ENCODE data around the gene PIK3C2B. TPM values are rescaled to one million over a fixed set of nuclear protein-coding genes. Genes with fewer than 3 reads are reported as not detected.
A peak's percentile ranks its signal among the peaks of the same experiment; 100 is the strongest.

Gene PIK3C2B
- total RNA-seq, 2 experiments from 2014 or later: 61.0 to 65.4 TPM

GRCh38 chr1:204463125-204464060, 31.2 kb downstream of the PIK3C2B start:
- no peaks in the 10 kb centered on the region for H3K27me3 Mint-ChIP-seq (ENCODE audit: low read depth)
- no peak overlapping the region for H3K27ac Mint-ChIP-seq
- no peaks in the 10 kb centered on the region for H3K9me3 Mint-ChIP-seq
- CTCF ChIA-PET: interaction anchor here (0.8 to 8.8 kb wide), 6 partner anchors 10 to 33 kb away, joined by 3 to 52 read pairs (median 6); no protein-coding TSS in a partner anchor
- intact Hi-C loops (cut with micrococcal nuclease): loop anchor here (1.0 to 2.0 kb wide), 3 partner anchors 10 to 31 kb away; partner anchors contain the start of gene PIK3C2B
- no peak overlapping the region for H3K4me3 Mint-ChIP-seq
- H3K36me3 Mint-ChIP-seq (ENCODE audit: low read depth): peaks cover 34% of the 10 kb centered on the region
- no peak for DNase-seq
- H3K4me1 Mint-ChIP-seq (ENCODE audit: low read depth): peaks cover 60% of the 10 kb centered on the region

DNA sequence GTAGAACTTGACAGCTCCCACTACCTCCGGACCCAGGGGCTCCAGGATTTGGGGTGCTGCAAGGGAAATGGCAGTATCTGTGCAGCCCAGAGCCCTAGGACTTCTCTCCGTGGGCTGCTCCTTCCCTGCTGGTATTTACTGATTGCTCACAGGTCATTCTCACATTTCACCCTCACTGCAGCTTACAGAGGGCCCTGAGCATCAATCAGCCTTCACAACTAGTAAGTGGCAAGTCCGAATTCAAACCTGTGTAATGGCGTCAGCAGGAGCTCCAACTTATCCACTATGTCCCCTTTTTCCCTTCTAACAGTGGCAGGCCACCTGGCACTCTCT, 32.4 kb downstream of the PIK3C2B start:
- Mint-ChIP-seq H3K36me3 (ENCODE audit: low read depth) (peaks cover 37% of the 10 kb centered on the region), H3K27me3 (ENCODE audit: low read depth) (no peaks in the 10 kb centered on the region), H3K4me1 (ENCODE audit: low read depth) (peaks cover 60% of the 10 kb centered on the region), H3K4me3 (no peak overlapping the region), H3K27ac (no peak overlapping the region), H3K9me3 (no peaks in the 10 kb centered on the region)
- CTCF ChIA-PET: interaction anchor here (0.9 to 8.8 kb wide), 5 partner anchors 9 to 41 kb away, joined by 3 to 52 read pairs (median 4); no protein-coding TSS in a partner anchor
- intact Hi-C loops (cut with micrococcal nuclease): no loop called here
- DNase-seq: no peak

DNA sequence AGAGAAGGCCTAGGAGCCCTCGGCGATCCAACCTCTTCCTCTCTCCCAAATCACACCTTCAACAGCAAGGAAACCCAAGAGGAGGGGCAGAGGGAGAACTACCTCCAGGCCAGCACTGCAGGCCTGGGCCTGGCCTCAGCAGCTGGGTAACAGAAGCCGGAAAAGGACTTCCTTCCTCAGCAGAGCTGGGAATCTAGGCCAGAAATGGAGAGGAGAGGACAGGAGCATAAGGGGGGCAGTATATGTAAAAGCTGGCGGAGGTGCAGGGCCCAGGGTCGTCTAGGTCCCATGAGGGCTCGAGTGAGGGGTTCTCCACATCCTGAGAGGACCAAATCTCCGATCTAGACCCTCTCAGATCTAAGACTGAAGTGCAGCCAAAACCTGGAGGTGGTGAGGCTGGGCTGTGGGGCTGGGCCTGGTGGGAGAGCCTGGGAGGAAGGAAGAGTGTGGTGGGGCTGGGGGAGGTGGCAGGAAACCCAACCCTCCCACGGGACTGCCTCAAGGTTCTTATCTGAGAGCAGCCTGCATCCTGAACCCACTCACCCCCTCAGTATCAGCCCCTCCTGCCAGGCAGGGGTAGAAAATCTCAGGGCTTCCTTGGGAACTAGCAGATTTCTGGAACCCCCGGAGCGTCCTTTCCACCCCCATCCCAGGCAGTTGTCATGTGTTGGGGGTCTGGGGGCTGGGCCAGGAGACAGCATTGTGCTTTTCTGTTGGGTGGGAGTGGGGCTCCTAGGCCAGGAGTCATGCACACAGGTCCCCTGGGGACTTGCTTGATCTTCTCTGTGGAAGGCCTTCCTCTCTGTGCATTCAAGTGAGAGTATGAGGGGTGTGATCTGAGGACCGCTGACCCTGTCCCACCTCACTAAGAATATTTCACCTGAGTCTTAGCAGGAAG, 33.0 kb downstream of the PIK3C2B start:
- CTCF ChIA-PET: interaction anchor here (0.9 to 8.8 kb wide), 5 partner anchors 8 to 42 kb away, joined by 3 to 52 read pairs (median 4); no protein-coding TSS in a partner anchor
- H3K4me3 Mint-ChIP-seq: no peak overlapping the region
- no peak for DNase-seq

DNA sequence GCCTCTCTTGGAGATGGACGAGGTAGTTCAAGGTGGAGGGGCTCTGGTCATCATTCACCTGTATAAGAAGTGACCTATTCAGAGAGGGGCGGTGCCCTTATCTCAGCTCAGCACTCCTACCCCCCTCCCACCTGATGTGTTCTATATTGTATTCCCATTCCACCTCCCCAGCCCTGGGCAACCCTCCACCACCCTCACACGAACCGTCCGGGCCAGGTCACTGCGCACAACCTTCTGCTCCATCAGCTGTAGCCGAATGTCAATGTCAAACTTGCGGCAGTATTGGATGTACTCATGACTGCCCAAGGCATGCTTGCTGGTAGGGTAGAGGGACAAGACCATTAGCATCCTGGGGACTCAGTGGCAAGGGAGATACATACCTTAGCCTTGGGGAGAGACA, 34.3 kb downstream of the PIK3C2B start:
- Mint-ChIP-seq H3K36me3 (ENCODE audit: low read depth) (peaks cover 38% of the 10 kb centered on the region), H3K27me3 (ENCODE audit: low read depth) (no peaks in the 10 kb centered on the region), H3K27ac (no peak overlapping the region), H3K4me3 (no peak overlapping the region), H3K4me1 (ENCODE audit: low read depth) (peaks cover 49% of the 10 kb centered on the region), H3K9me3 (no peaks in the 10 kb centered on the region)
- CTCF ChIA-PET: interaction anchor here (0.6 to 8.8 kb wide), 2 partner anchors 13 to 1002 kb away, joined by 3 to 52 read pairs; no protein-coding TSS in a partner anchor
- no peak for DNase-seq
- intact Hi-C loops (cut with micrococcal nuclease): no loop called here

More for the DNA sequence above, 33.0 kb downstream of the PIK3C2B start:
- H3K4me1 Mint-ChIP-seq (ENCODE audit: low read depth): peaks cover 60% of the 10 kb centered on the region
- peaks cover 37% of the 10 kb centered on the region for H3K36me3 Mint-ChIP-seq (ENCODE audit: low read depth)
- H3K27ac Mint-ChIP-seq: peak overlapping the region; percentile 26
- H3K9me3 Mint-ChIP-seq: no peaks in the 10 kb centered on the region
- H3K27me3 Mint-ChIP-seq (ENCODE audit: low read depth): no peaks in the 10 kb centered on the region
- intact Hi-C loops (cut with micrococcal nuclease): no loop called here

DNA sequence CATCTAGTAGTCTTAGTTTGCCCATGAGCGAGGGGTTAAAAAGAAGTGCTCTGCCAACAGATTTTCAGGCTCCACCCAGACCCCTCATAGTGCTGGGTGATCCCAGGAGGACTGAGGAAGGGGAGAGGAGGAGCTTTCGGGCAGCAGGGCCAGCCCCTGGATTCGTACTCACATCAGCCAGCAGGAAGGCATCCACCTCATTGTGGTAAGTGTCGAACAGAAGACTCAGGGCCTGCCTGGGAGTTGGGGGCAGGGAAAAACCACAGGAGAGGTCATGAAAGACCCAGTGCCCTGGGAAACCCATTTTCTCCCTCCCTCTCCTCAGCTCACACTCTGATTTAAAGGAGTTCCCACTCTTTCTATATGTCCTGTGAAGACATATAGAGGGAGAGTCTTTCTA, 34.9 kb downstream of the PIK3C2B start:
- DNase-seq: no peak
- no peaks in the 10 kb centered on the region for H3K27me3 Mint-ChIP-seq (ENCODE audit: low read depth)
- H3K4me1 Mint-ChIP-seq (ENCODE audit: low read depth): peaks cover 43% of the 10 kb centered on the region
- H3K4me3 Mint-ChIP-seq: no peak overlapping the region
- H3K36me3 Mint-ChIP-seq (ENCODE audit: low read depth): peaks cover 38% of the 10 kb centered on the region
- intact Hi-C loops (cut with micrococcal nuclease): no loop called here
- CTCF ChIA-PET: interaction anchor here (8.8 kb wide), 1 partner anchor 12 kb away, joined by 52 read pairs; no protein-coding TSS in a partner anchor
- no peaks in the 10 kb centered on the region for H3K9me3 Mint-ChIP-seq
- H3K27ac Mint-ChIP-seq: no peak overlapping the region

DNA sequence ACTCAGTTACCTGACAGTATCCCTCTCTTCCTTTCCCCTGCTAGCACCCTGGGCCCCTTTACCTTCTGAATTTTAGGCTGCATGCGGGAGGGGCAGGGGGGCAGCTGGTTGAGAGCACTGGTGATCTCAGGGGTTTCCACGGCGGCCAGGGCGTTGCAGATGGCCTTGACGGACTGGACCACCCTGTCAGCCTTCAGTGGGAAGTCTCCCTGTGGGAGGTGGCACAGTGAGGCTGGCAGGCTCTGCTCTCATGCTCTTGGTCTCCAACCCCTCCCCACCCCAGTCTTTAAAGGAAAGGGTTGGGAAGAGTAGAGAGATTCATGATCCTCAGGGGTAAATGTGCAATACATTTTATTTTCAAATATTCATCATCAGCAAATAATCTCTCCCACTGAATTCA, 36.9 kb downstream of the PIK3C2B start:
- Mint-ChIP-seq H3K27me3 (ENCODE audit: low read depth) (no peaks in the 10 kb centered on the region), H3K9me3 (no peaks in the 10 kb centered on the region), H3K27ac (peak overlapping the region; percentile 39), H3K4me1 (ENCODE audit: low read depth) (peaks cover 33% of the 10 kb centered on the region), H3K36me3 (ENCODE audit: low read depth) (peaks cover 37% of the 10 kb centered on the region), H3K4me3 (no peak overlapping the region)
- intact Hi-C loops (cut with micrococcal nuclease): no loop called here
- CTCF ChIA-PET: interaction anchor here (1.2 to 8.8 kb wide), 3 partner anchors 10 to 45 kb away, joined by 4 to 52 read pairs (median 7); no protein-coding TSS in a partner anchor
- DNase-seq: no peak

- H3K9me3 Mint-ChIP-seq: no peaks in the 10 kb centered on the region
- CTCF ChIA-PET: interaction anchor here (1.2 to 8.8 kb wide), 3 partner anchors 10 to 46 kb away, joined by 4 to 52 read pairs (median 7); no protein-coding TSS in a partner anchor
- H3K4me3 Mint-ChIP-seq: no peak overlapping the region
- H3K36me3 Mint-ChIP-seq (ENCODE audit: low read depth): peaks cover 39% of the 10 kb centered on the region
- H3K27ac Mint-ChIP-seq: peak overlapping the region; percentile 19
- H3K27me3 Mint-ChIP-seq (ENCODE audit: low read depth): no peaks in the 10 kb centered on the region
- peaks cover 30% of the 10 kb centered on the region for H3K4me1 Mint-ChIP-seq (ENCODE audit: low read depth)
- intact Hi-C loops (cut with micrococcal nuclease): no loop called here
- DNase-seq: no peak
Observed at GRCh38 chr1:204456826-204457442, 37.7 kb downstream of the PIK3C2B start.

GRCh38 chr1:204455831-204456145, 38.8 kb downstream of the PIK3C2B start:
- intact Hi-C loops (cut with micrococcal nuclease): no loop called here
- Mint-ChIP-seq H3K9me3 (no peaks in the 10 kb centered on the region), H3K4me3 (no peak overlapping the region), H3K4me1 (ENCODE audit: low read depth) (peaks cover 26% of the 10 kb centered on the region), H3K27me3 (ENCODE audit: low read depth) (no peaks in the 10 kb centered on the region), H3K27ac (no peak overlapping the region), H3K36me3 (ENCODE audit: low read depth) (peaks cover 37% of the 10 kb centered on the region)
- DNase-seq: no peak
- CTCF ChIA-PET: interaction anchor here (8.8 kb wide), 1 partner anchor 9 kb away, joined by 52 read pairs; no protein-coding TSS in a partner anchor

- CTCF ChIA-PET: interaction anchor here (1.0 to 28.3 kb wide), 3 partner anchors 8 to 45 kb away, joined by 5 to 859 read pairs (median 52); partner anchors contain the start of gene PIK3C2B
- no peak overlapping the region for H3K4me3 Mint-ChIP-seq
- no peaks in the 10 kb centered on the region for H3K9me3 Mint-ChIP-seq
- H3K36me3 Mint-ChIP-seq (ENCODE audit: low read depth): peaks cover 34% of the 10 kb centered on the region
- no peaks in the 10 kb centered on the region for H3K27me3 Mint-ChIP-seq (ENCODE audit: low read depth)
- no peak for DNase-seq
- intact Hi-C loops (cut with micrococcal nuclease): no loop called here
- no peak overlapping the region for H3K27ac Mint-ChIP-seq
- peaks cover 28% of the 10 kb centered on the region for H3K4me1 Mint-ChIP-seq (ENCODE audit: low read depth)
Observed at GRCh38 chr1:204455063-204455830, 39.4 kb downstream of the PIK3C2B start.

GRCh38 chr1:204454476-204454875, 40.1 kb downstream of the PIK3C2B start:
- DNase-seq: no peak
- Mint-ChIP-seq H3K36me3 (ENCODE audit: low read depth) (peaks cover 29% of the 10 kb centered on the region), H3K27me3 (ENCODE audit: low read depth) (no peaks in the 10 kb centered on the region), H3K4me3 (no peak overlapping the region), H3K9me3 (no peaks in the 10 kb centered on the region), H3K4me1 (ENCODE audit: low read depth) (peaks cover 27% of the 10 kb centered on the region), H3K27ac (peak overlapping the region; percentile 51)
- CTCF ChIA-PET: interaction anchor here (0.7 to 28.3 kb wide), 6 partner anchors 8 to 46 kb away, joined by 3 to 859 read pairs (median 7); partner anchors contain the start of gene PIK3C2B
- intact Hi-C loops (cut with micrococcal nuclease): no loop called here
